ENCODE measurements around the gene CTNS.

DNA sequence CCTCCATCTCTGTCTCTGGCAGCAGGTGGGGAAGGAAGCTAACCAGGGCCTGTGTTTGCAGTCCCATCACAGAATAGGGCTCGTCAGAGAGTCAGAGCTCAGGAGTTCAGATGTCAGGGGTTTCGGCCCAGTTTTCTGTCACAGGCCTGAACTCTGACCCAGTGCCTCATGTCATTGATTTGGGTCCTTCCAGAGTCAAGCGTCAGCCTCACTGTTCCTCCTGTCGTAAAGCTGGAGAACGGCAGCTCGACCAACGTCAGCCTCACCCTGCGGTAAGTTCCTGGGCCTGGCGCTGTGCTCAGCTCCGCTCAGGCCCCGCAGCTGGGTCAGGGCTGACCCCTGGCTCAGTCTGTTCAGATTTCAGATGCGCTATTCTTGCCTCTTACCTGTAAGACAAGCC is 10.7 kb downstream of the CTNS start:
- TF ChIP-seq POLR2AphosphoS5 (IDR thresholded peaks at IDR 0.05), result no peak
- no peak for TF ChIP-seq POLR2A (IDR thresholded peaks at IDR 0.05)
